RWPE2 (cell line): Measurements from ENCODE around the gene COL25A1.

ENCODE experiments used
- ATAC-seq: fragments of 200-7000 bp; cut with Tn5 transposase; 3 replicates; pipeline ENCODE4 v1.9.1; 2021; ENCODE audit warnings: low read depth
- DNase-seq: peaks from one replicate; pipeline ENCODE4 v3.0.0-alpha.2; 2020; ENCODE audit warnings: low spot score
- H3K27ac ChIP-seq: fragments of 450-650 bp; 2 replicates; pipeline ENCODE4 v1.5.1; 2017; ENCODE audit warnings: mild to moderate bottlenecking; ENCODE audit not compliant: poor library complexity, severe bottlenecking
- H3K27me3 ChIP-seq: fragments of 250-450 bp; sonication (Bioruptor Pico); 2 replicates; pipeline ENCODE4 v1.5.1; 2021; ENCODE audit warnings: mild to moderate bottlenecking, moderate library complexity; ENCODE audit not compliant: insufficient read depth, poor library complexity, severe bottlenecking
- H3K36me3 ChIP-seq: fragments of 250-450 bp; sonication (Bioruptor Pico); 2 replicates; pipeline ENCODE4 v1.5.1; 2020; ENCODE audit warnings: low read depth, mild to moderate bottlenecking, moderate library complexity
- H3K4me1 ChIP-seq: fragments of 250-450 bp; sonication (Bioruptor Pico); 2 replicates; pipeline ENCODE4 v1.5.1; 2021; ENCODE audit warnings: mild to moderate bottlenecking, moderate library complexity; ENCODE audit not compliant: insufficient read depth, poor library complexity, severe bottlenecking
- H3K4me3 ChIP-seq: fragments of 250-450 bp; sonication (Bioruptor Pico); 2 replicates; pipeline ENCODE4 v1.5.1; 2021; ENCODE audit warnings: mild to moderate bottlenecking, moderate library complexity; ENCODE audit not compliant: severe bottlenecking
- H3K9me3 ChIP-seq: fragments of 250-450 bp; sonication (Bioruptor Pico); 2 replicates; pipeline ENCODE4 v1.5.1; 2021; ENCODE audit warnings: mild to moderate bottlenecking, moderate library complexity; ENCODE audit not compliant: severe bottlenecking
- CTCF ChIP-seq: fragments of 450-650 bp; IDR thresholded peaks from one replicate; pipeline ENCODE4 v1.5.1; 2017; ENCODE audit warnings: mild to moderate bottlenecking, moderate library complexity; ENCODE audit not compliant: poor library complexity, severe bottlenecking

COL25A1 gene

GRCh38 chr4:108830509-108831244 lies 471.8 kb downstream of the COL25A1 start:
- Histone ChIP-seq H3K27me3 (no peaks in the 10 kb centered on the region), H3K27ac (no peak overlapping the region), H3K4me1 (peaks cover 12% of the 10 kb centered on the region), H3K36me3 (no peaks in the 10 kb centered on the region), H3K4me3 (no peak overlapping the region), H3K9me3 (no peaks in the 10 kb centered on the region)
- TF ChIP-seq CTCF = no peak
- ATAC-seq (no peak), DNase-seq (no peak)

- no peak for TF ChIP-seq CTCF
- DNase-seq (no peak), ATAC-seq (no peak)
Observed at GRCh38 chr4:108829966-108830492, 472.4 kb downstream of the COL25A1 start.

GRCh38 chr4:108828620-108829019 lies 473.8 kb downstream of the COL25A1 start:
- ATAC-seq (no peak), DNase-seq (no peak)
- no peak for TF ChIP-seq CTCF
- peaks cover 1% of the 10 kb centered on the region for H3K4me1 ChIP-seq
- H3K27ac ChIP-seq = no peak overlapping the region
- no peaks in the 10 kb centered on the region for H3K9me3 ChIP-seq
- no peaks in the 10 kb centered on the region for H3K36me3 ChIP-seq
- no peak overlapping the region for H3K4me3 ChIP-seq
- no peaks in the 10 kb centered on the region for H3K27me3 ChIP-seq

More at GRCh38 chr4:108829966-108830492, 472.4 kb downstream of the COL25A1 start:
- Histone ChIP-seq H3K27me3 (no peaks in the 10 kb centered on the region), H3K36me3 (no peaks in the 10 kb centered on the region), H3K27ac (no peak overlapping the region), H3K4me3 (no peak overlapping the region), H3K9me3 (no peaks in the 10 kb centered on the region), H3K4me1 (peaks cover 12% of the 10 kb centered on the region)

- no peaks in the 10 kb centered on the region for H3K4me1 ChIP-seq
- H3K27ac ChIP-seq = no peak overlapping the region
- H3K36me3 ChIP-seq = no peaks in the 10 kb centered on the region
- DNase-seq (no peak), ATAC-seq (no peak)
- TF ChIP-seq CTCF = no peak
- no peaks in the 10 kb centered on the region for H3K9me3 ChIP-seq
- no peaks in the 10 kb centered on the region for H3K27me3 ChIP-seq
- H3K4me3 ChIP-seq = no peak overlapping the region
Observed at GRCh38 chr4:108825737-108826136, 476.7 kb downstream of the COL25A1 start.

- H3K4me1 ChIP-seq = no peaks in the 10 kb centered on the region
- no peaks in the 10 kb centered on the region for H3K36me3 ChIP-seq
- H3K27me3 ChIP-seq = no peaks in the 10 kb centered on the region
- ATAC-seq (peak; percentile 91), DNase-seq (no peak)
- H3K4me3 ChIP-seq = no peak overlapping the region
- H3K9me3 ChIP-seq = no peaks in the 10 kb centered on the region
- H3K27ac ChIP-seq = no peak overlapping the region
- TF ChIP-seq CTCF = no peak
Observed at GRCh38 chr4:108821351-108821930, 481.0 kb downstream of the COL25A1 start.
